ENCODE measurements around the gene CNKSR3.

DNA sequence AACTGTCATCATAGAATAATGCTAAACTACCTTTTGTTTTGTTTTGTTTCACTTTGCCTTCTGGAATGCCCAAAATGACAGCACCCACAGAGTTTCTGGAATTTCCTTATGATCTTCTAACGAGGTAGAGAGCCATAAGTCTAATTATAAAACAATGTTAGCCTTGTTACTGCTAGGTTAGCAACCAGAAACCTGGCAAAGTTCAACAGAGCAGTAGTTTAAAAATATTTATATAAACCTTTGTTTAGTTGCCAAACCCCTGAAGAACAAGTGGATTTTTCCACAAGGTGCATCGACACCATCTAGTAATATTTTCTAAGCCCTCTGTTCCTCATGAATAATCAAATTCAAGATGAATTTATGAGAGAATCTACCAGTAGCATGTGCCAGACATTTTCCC lies 126.3 kb downstream of the CNKSR3 start:
- TF ChIP-seq, protein P1, sequence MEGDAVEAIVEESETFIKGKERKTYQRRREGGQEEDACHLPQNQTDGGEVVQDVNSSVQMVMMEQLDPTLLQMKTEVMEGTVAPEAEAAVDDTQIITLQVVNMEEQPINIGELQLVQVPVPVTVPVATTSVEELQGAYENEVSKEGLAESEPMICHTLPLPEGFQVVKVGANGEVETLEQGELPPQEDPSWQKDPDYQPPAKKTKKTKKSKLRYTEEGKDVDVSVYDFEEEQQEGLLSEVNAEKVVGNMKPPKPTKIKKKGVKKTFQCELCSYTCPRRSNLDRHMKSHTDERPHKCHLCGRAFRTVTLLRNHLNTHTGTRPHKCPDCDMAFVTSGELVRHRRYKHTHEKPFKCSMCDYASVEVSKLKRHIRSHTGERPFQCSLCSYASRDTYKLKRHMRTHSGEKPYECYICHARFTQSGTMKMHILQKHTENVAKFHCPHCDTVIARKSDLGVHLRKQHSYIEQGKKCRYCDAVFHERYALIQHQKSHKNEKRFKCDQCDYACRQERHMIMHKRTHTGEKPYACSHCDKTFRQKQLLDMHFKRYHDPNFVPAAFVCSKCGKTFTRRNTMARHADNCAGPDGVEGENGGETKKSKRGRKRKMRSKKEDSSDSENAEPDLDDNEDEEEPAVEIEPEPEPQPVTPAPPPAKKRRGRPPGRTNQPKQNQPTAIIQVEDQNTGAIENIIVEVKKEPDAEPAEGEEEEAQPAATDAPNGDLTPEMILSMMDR (IDR thresholded peaks at IDR 0.05; ENCODE audit: low read depth, low read length), result no peak
- no peak for TF ChIP-seq EZH2phosphoT487 (IDR thresholded peaks at IDR 0.05; ENCODE audit: low read depth)

Measured in OCI-LY3 (cell line).